HEK293 (cell line): ENCODE measurements around the gene USP3.

Source experiments
- CTCF ChIA-PET: fragments of 350-600 bp; formaldehyde crosslinking; extraction: SDS; loops from one replicate; lab custom pipeline; 2021; ENCODE audit warnings: antibody characterized with exemption; lab: Yijun Ruan, JAX
- POLR2A ChIA-PET: fragments of 300-600 bp; formaldehyde crosslinking; extraction: SDS; loops from one replicate; lab custom pipeline; 2020; ENCODE audit warnings: antibody characterized with exemption, inconsistent platforms; lab: Yijun Ruan, JAX
- H3K27ac ChIP-seq: fragments of 200-500 bp; sonication (Bioruptor generic); 2 replicates; pipeline ENCODE4 v1.5.1; 2014; ENCODE audit warnings: low read depth, low read length, control low read depth, inconsistent platforms; ENCODE audit errors: extremely low read depth
- H3K36me3 ChIP-seq, 2 experiments: fragments of 200-500 bp in 1 of 2; sonication (Bioruptor generic) in 1 of 2; 1 replicate in 1 of 2; 2 replicates in 1 of 2; pipeline ENCODE4 v1.5.1; 2014 to 2017; ENCODE audit warnings: inconsistent platforms in 2 of 2, low read length in 2 of 2; ENCODE audit not compliant: control insufficient read depth in 2 of 2, insufficient read depth in 1 of 2
- H3K4me1 ChIP-seq: fragments of 200-500 bp; sonication (Bioruptor generic); 2 replicates; pipeline ENCODE4 v1.5.1; 2014; ENCODE audit warnings: mild to moderate bottlenecking, low read length, inconsistent platforms; ENCODE audit not compliant: control insufficient read depth, insufficient read depth
- H3K4me3 ChIP-seq: 2 replicates; pipeline ENCODE4 v1.5.1; 2011; ENCODE audit warnings: low read depth, mild to moderate bottlenecking, control low read depth, low read length, moderate library complexity
- H3K9me3 ChIP-seq: fragments of 200-500 bp; sonication (Bioruptor generic); 2 replicates; pipeline ENCODE4 v1.5.1; 2014; ENCODE audit warnings: low read depth, low read length, inconsistent platforms; ENCODE audit not compliant: control insufficient read depth, insufficient read depth
- ATF2 ChIP-seq: fragments of 450-650 bp; formaldehyde crosslinking; IDR thresholded peaks from 2 replicates; pipeline ENCODE4 v1.5.1; 2016; ENCODE audit warnings: missing biosample characterization, missing genetic modification characterization, low read depth
- OSR2 ChIP-seq: fragments of 450-650 bp; formaldehyde crosslinking; IDR thresholded peaks from 2 replicates; pipeline ENCODE4 v1.5.1; 2016; ENCODE audit warnings: missing biosample characterization, missing genetic modification characterization
- PRDM6 ChIP-seq: fragments of 450-650 bp; formaldehyde crosslinking; IDR thresholded peaks from 2 replicates; pipeline ENCODE4 v1.5.1; 2017; ENCODE audit warnings: missing biosample characterization, missing genetic modification characterization
- TCF7L2 ChIP-seq: IDR thresholded peaks from 2 replicates; pipeline ENCODE4 v1.6.1; 2011; ENCODE audit warnings: low read depth, mild to moderate bottlenecking, inconsistent platforms, low read length, moderate library complexity, borderline replicate concordance
- ZBTB20 ChIP-seq: fragments of 450-650 bp; formaldehyde crosslinking; IDR thresholded peaks from 2 replicates; pipeline ENCODE4 v1.5.1; 2016; ENCODE audit warnings: missing biosample characterization, missing genetic modification characterization
- ZBTB26 ChIP-seq: fragments of 450-650 bp; formaldehyde crosslinking; optimal IDR thresholded peaks from 2 replicates; pipeline ENCODE3; 2016; ENCODE audit warnings: missing biosample characterization, mild to moderate bottlenecking, missing genetic modification characterization
- ZEB2 ChIP-seq: fragments of 450-650 bp; formaldehyde crosslinking; IDR thresholded peaks from 2 replicates; pipeline ENCODE4 v1.5.1; 2016; ENCODE audit warnings: missing biosample characterization, missing genetic modification characterization
- ZNF140 ChIP-seq: fragments of 450-650 bp; formaldehyde crosslinking; IDR thresholded peaks from 2 replicates; pipeline ENCODE4 v1.5.1; 2016; ENCODE audit warnings: missing biosample characterization, missing genetic modification characterization
- ZNF175 ChIP-seq: fragments of 450-650 bp; formaldehyde crosslinking; IDR thresholded peaks from 2 replicates; pipeline ENCODE4 v1.5.1; 2016; ENCODE audit warnings: missing biosample characterization, missing genetic modification characterization
- ZNF629 ChIP-seq: fragments of 450-650 bp; formaldehyde crosslinking; IDR thresholded peaks from 2 replicates; pipeline ENCODE4 v1.5.1; 2017; ENCODE audit warnings: missing biosample characterization, missing genetic modification characterization
- ZNF639 ChIP-seq: fragments of 450-650 bp; formaldehyde crosslinking; IDR thresholded peaks from 2 replicates; pipeline ENCODE4 v1.5.1; 2016; ENCODE audit warnings: missing biosample characterization, missing genetic modification characterization
- ZNF670 ChIP-seq: fragments of 450-650 bp; formaldehyde crosslinking; IDR thresholded peaks from 2 replicates; pipeline ENCODE4 v1.5.1; 2016; ENCODE audit warnings: missing biosample characterization, missing genetic modification characterization, low read depth
- ZNF692 ChIP-seq: fragments of 450-650 bp; formaldehyde crosslinking; IDR thresholded peaks from 2 replicates; pipeline ENCODE4 v1.5.1; 2016; ENCODE audit warnings: missing biosample characterization, missing genetic modification characterization
- ZNF792 ChIP-seq: fragments of 450-650 bp; formaldehyde crosslinking; IDR thresholded peaks from 2 replicates; pipeline ENCODE4 v1.5.1; 2016; ENCODE audit warnings: missing biosample characterization, missing genetic modification characterization

The USP3 gene

GRCh38 chr15:63497642-63498467 lies 6.5 kb upstream of the USP3 start:
- CTCF ChIA-PET = interaction anchor here (1.5 to 2.2 kb wide), 2 partner anchors 10 to 11 kb away, joined by 7 to 19 read pairs; no protein-coding TSS in a partner anchor
- H3K4me1 ChIP-seq = peaks cover 17% of the 10 kb centered on the region
- H3K27ac ChIP-seq = no peak overlapping the region
- H3K4me3 ChIP-seq = no peak overlapping the region
- H3K36me3 ChIP-seq = no peaks in the 10 kb centered on the region
- POLR2A ChIA-PET = no interaction called here
- H3K9me3 ChIP-seq = no peaks in the 10 kb centered on the region
- TF ChIP-seq ZNF670 (tag by site-specific recombination) (no peak), ZEB2 (0 out of 2 replicates have a peak, but pooled peaks have one; percentile 19), ZNF692 (tag by site-specific recombination) (0 out of 2 replicates have a peak, but pooled peaks have one; percentile 24), ZBTB26 (tag by site-specific recombination) (no peak), ATF2 (peak; percentile 78), ZBTB20 (no peak), ZNF629 (tag by site-specific recombination) (peak; percentile 25; the same call in 1 of the 2 replicates)

- no peaks in the 10 kb centered on the region for H3K9me3 ChIP-seq
- peaks cover 12% of the 10 kb centered on the region; the same call in 1 of the 2 replicates for H3K4me1 ChIP-seq
- no peaks in the 10 kb centered on the region for H3K36me3 ChIP-seq
- TF ChIP-seq ZNF639 (tag by site-specific recombination) = no peak
- no peak overlapping the region for H3K4me3 ChIP-seq
- POLR2A ChIA-PET = no interaction called here
- H3K27ac ChIP-seq = no peak overlapping the region
- CTCF ChIA-PET = interaction anchor here (0.6 to 1.5 kb wide), 2 partner anchors 12 to 13 kb away, joined by 3 to 7 read pairs; no protein-coding TSS in a partner anchor
Observed at GRCh38 chr15:63499175-63499549, 5.2 kb upstream of the USP3 start.

GRCh38 chr15:63499611-63500010 lies 4.8 kb upstream of the USP3 start:
- Histone ChIP-seq H3K4me1 (peaks cover 12% of the 10 kb centered on the region; the same call in 1 of the 2 replicates), H3K4me3 (no peak overlapping the region), H3K9me3 (no peaks in the 10 kb centered on the region), H3K36me3 (no peaks in the 10 kb centered on the region)
- TF ChIP-seq OSR2 (tag by site-specific recombination) = 0 out of 2 replicates have a peak, but pooled peaks have one; percentile 25
- no peak for TF ChIP-seq ZNF792 (tag by site-specific recombination)
- peak; percentile 30; the same call in 1 of the 2 replicates for TF ChIP-seq PRDM6 (tag by site-specific recombination)
- peak; percentile 52; the same call in 1 of the 2 replicates for TF ChIP-seq TCF7L2
- no peak for TF ChIP-seq ZNF175 (tag by site-specific recombination)
- TF ChIP-seq ZNF140 (tag by site-specific recombination) = no peak
- TF ChIP-seq, all 188 proteins: peak for 3
- POLR2A ChIA-PET = no interaction called here
- CTCF ChIA-PET = no interaction called here
- H3K27ac ChIP-seq = no peak overlapping the region
